AML-193 (cell line): ENCODE data around the gene ERC2.

ENCODE experiments used
- DNase-seq, 2 experiments: peaks; one replicate each; lab custom pipeline; 2025; lab: John Stamatoyannopoulos, UW

The ERC2 gene

GRCh38 chr3:55554634-55555425, 913.4 kb downstream of the ERC2 start:
- DNase-seq: no peak

DNA sequence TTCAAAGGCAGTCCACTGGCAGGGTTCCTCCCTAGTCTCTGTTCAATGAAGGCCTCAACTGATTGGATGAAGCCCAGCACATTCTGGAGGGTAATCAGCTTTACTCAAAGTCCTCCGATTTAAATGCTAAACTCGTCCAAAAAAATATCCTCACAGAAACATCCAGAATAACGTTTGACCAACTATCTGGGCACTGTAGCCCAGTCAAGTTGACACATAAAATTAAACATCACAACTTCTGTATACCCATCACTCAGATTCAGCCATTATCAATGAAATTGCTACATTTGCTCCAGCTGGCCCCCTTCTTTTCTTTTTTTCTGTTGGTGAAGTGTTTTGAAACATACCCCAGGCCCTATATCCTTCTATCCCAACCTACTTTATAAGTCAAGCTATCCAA, 916.6 kb downstream of the ERC2 start:
- DNase-seq: no peak

GRCh38 chr3:55549177-55549576, 919.1 kb downstream of the ERC2 start:
- no peak for DNase-seq

GRCh38 chr3:55546866-55547669, 921.2 kb downstream of the ERC2 start:
- DNase-seq: no peak

DNA sequence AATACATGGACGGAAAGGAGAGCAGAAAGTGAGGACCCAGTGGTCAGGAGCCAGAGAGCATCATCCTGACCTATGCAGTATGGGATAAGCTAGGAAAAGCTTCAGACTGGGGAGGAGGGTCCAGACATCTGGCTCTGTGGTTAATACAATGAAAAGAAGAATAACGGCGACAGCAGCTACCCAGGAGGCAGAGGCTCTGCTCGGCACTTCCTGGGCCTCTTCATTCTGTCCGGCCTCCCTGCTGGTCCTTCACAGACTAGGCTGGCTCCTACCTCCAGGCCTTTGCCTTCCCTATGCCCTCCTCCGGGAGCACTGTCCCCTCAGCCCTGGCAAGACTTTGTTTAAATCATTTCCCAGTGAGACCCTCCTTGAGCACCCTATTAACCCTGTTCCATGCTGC, 922.3 kb downstream of the ERC2 start:
- no peak for DNase-seq

GRCh38 chr3:55544219-55544618, 924.0 kb downstream of the ERC2 start:
- DNase-seq: no peak

GRCh38 chr3:55543181-55543614, 925.1 kb downstream of the ERC2 start:
- DNase-seq: no peak

- DNase-seq: no peak
These were observed 926.8 kb downstream of the ERC2 start for GRCh38 chr3:55541456-55541855.

- DNase-seq: no peak
These were observed 927.3 kb downstream of the ERC2 start for GRCh38 chr3:55541016-55541415.

DNA sequence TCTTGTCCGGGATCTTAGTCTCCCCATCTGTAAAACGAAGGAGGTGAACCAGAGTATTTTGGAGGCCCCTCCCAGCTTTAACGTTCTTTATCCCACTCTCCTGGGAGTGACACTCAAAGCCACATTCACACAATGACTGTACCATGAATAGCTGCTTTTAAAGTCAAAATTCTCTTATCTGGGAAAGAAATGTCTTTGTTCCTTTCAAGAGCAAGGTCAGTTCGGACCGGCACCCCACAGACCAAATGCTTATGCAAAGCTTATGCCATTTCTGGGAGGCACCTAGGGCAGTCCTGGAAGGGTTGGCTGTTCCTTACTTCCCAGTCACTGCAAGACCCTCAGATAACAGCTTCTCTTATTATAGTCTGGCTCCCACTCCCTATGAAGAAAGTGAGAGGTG, 927.7 kb downstream of the ERC2 start:
- DNase-seq: no peak

- no peak for DNase-seq
These were observed 930.1 kb downstream of the ERC2 start for GRCh38 chr3:55538158-55538557.

GRCh38 chr3:55537563-55537962, 930.7 kb downstream of the ERC2 start:
- DNase-seq: no peak

DNA sequence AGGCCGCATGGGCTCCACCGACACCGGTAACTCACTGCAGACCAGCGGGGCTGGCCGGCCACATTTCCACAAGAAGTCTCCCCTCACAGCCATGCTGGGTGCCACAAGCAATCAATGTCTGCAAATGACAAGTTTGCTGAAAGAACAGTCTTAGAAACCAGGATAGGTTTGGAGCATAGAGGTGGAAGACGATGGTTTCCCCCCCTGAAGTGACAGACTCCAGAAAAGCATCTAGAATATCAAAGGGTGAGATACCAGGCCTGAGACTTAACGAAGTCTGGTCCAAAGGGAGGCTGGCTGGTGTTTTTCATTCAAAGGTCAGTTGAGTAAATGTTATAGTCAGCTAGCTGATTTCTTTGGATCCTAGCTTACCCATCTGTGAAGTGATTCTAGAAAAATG, 931.1 kb downstream of the ERC2 start:
- DNase-seq: no peak

- DNase-seq: no peak
These were observed 933.4 kb downstream of the ERC2 start for GRCh38 chr3:55534876-55535275.

- DNase-seq: no peak
These were observed 935.5 kb downstream of the ERC2 start for GRCh38 chr3:55532806-55533205.

- no peak for DNase-seq
These were observed 936.9 kb downstream of the ERC2 start for GRCh38 chr3:55531321-55531720.

GRCh38 chr3:55527361-55527760, 940.9 kb downstream of the ERC2 start:
- no peak for DNase-seq

DNA sequence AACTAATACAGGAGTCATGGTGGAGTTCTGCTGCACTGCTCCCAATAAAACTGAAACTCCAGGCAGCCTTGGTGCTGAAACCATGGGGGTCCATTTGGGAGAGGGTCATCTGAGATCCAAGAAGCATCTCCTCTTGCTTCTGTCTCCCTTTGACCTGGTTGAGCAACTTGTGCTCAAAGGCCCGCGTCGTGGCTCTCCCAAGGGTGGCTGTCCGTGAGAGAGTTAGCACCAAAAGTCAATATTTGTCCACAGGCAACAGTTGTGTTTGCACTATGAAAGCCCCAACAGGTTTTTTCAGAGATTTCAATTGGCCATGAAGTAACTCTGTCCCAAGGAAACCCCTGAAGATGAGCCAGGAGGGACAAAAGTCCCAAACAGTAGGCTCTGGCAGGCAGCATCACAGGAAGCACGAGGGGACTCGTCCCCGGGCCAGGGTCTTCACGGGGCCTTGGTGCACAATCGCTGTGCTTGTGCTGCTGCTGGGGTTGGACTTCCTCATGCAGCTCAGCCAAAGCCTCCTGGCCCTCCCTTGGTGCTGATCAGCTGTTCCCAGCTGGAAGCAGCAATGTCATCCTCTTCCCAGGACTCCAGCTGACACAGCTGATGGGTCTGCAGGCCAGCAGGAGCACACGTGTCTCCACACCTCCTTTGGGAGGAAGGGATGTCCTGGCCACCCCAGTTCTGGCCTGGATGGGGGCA, 941.8 kb downstream of the ERC2 start:
- DNase-seq: no peak

- DNase-seq: no peak
These were observed 942.8 kb downstream of the ERC2 start for GRCh38 chr3:55525436-55525835.

GRCh38 chr3:55524565-55525244, 943.6 kb downstream of the ERC2 start:
- no peak for DNase-seq

DNA sequence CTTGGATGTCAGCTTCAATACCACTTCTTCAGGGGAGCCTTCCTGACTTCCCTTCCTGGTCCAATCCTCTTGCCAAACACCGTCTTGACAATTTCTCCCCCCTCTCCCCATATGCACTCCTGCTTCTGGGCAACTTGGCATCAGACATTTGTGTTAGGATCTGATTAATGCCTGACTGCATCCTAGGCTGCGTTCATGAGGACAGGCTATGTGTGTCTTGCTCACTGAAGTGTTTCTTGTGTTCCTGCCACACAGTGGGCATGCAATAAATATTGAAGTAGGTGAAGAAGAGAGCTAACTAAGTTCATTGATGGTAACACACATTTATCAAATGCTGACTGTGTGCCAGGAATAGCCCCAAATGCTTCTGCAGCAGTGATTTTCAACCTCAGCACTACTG, 944.8 kb downstream of the ERC2 start:
- no peak for DNase-seq

DNA sequence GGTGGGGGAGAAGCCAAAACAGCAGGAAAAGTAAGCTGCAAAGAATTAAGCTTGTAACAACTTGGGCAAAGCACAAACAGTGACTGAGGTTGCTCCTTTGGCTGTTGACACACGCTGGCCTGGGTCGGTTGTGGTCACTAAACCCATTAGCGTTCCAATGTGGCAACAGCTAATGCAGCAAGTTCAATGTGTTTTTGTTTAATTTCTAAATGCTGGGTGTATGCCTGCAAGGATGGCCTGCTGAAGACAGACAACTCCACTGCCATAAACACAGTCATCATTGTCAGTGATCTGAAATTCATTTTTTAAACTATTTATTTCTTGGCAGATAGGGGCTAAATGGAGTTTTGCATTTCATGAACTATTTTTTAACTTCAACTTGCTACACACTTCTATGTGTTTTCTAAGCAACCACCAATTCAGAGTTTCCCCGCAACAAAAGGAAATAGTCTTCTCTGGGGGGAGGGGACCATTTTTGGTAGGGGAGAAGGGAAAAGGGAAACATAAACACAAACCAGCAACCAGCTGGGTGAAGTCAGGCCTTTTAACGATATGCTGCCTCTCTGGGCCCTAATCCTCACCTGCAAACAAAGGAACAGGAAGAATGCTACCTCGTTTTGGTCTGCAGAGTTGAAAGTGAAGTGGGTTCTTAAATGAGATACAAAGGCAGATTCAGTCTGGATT, 946.4 kb downstream of the ERC2 start:
- DNase-seq: no peak
